ENCODE measurements around the gene MRTFA. TPM values are rescaled to one million over a fixed set of nuclear protein-coding genes. Genes with fewer than 3 reads are reported as not detected.
"Not testable (repeated sequence)": the region's sequence is repeated elsewhere in the genome, so short reads cannot be mapped to it uniquely, and the experiment has no call there.

Gene MRTFA
- polyA plus RNA-seq, 3 donors from 2014 or later: 5.0 to 23.5 (median 7.3) TPM

DNA sequence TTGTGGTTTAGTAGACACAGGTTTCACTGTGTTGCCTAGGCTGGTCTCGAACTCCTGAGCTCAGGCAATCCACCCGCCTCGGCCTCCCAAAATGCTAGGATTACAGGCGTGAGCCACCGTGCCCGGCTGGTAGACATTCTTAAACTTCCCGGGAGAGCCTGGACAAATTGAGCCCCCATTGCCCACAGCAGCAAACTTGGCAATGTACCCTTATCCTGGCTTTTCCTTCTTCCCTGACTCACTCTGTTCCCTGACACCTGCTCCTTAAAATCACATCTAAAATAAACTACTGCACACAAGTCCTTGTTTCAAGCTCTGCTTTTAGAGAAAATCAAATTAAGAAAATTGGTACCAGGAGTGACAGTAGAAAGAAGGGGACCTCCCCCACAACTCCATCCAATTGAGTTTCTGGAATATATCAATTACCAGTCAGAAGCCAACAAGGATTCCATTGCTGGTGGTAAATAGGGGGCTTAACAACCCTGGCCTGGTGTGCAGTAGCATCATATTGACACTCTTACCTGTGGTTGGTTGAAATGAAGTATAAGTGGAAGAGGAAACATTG lies 35.4 kb upstream of the MRTFA start:
- Mint-ChIP-seq H3K27ac (no peak overlapping the region), H3K4me1 (no peaks in the 10 kb centered on the region), H3K36me3 (no peaks in the 10 kb centered on the region), H3K27me3 (ENCODE audit: low read depth in 3 of 3) (peaks cover 3 to 5% (median 4%) of the 10 kb centered on the region in 3 donors), H3K4me3 (no peak overlapping the region), H3K9me3 (no peaks in the 10 kb centered on the region)
- no peak for DNase-seq

DNA sequence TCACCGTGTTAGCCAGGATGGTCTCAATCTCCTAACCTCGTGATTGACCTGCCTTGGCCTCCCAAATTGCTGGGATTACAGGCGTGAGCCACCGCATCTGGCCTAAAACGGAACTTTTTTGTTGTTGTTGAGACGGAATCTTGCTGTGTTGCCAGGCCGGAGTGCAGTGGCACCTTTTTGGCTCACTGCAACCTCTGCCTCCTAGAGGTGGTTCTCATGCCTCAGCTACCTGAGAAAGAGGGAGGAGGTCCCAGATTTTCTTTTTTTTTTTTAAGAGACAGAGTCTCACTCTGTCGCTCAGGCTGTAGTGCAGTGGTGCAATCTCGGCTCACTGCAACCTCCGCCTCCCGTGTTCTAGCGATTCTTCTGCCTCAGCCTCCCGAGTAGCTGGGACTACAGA lies 34.9 kb upstream of the MRTFA start:
- Mint-ChIP-seq H3K27me3 (ENCODE audit: low read depth in 3 of 3) (peaks cover 3 to 5% (median 4%) of the 10 kb centered on the region in 3 donors), H3K4me1 (no peaks in the 10 kb centered on the region), H3K27ac (no peak overlapping the region), H3K4me3 (no peak overlapping the region), H3K9me3 (no peaks in the 10 kb centered on the region), H3K36me3 (no peaks in the 10 kb centered on the region)
- no peak for DNase-seq

DNA sequence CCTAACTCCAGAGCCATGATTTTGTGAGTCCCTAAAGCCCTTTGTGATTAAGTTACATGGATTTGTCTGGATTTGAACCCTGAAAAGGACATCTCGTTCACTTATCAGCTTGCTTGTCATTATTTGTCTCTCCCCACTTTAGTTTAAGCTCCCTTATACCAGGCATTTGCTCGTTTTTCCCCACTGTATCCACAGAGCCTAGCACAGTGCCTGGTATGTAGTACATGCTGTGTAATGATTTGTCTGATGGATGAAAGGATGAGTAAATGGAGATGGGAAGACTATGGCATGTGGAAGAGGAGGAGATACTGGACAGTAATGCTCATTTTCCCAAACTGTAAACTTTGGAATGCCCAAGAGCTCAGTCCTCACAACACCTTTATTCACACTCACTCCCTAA lies 33.5 kb upstream of the MRTFA start:
- DNase-seq: no peak
- H3K9me3 Mint-ChIP-seq: no peaks in the 10 kb centered on the region
- no peak overlapping the region for H3K4me3 Mint-ChIP-seq
- peaks cover 3 to 8% (median 5%) of the 10 kb centered on the region in 3 donors for H3K27me3 Mint-ChIP-seq (ENCODE audit: low read depth in 3 of 3)
- no peaks in the 10 kb centered on the region for H3K36me3 Mint-ChIP-seq
- H3K4me1 Mint-ChIP-seq: no peaks in the 10 kb centered on the region
- H3K27ac Mint-ChIP-seq: no peak overlapping the region

DNA sequence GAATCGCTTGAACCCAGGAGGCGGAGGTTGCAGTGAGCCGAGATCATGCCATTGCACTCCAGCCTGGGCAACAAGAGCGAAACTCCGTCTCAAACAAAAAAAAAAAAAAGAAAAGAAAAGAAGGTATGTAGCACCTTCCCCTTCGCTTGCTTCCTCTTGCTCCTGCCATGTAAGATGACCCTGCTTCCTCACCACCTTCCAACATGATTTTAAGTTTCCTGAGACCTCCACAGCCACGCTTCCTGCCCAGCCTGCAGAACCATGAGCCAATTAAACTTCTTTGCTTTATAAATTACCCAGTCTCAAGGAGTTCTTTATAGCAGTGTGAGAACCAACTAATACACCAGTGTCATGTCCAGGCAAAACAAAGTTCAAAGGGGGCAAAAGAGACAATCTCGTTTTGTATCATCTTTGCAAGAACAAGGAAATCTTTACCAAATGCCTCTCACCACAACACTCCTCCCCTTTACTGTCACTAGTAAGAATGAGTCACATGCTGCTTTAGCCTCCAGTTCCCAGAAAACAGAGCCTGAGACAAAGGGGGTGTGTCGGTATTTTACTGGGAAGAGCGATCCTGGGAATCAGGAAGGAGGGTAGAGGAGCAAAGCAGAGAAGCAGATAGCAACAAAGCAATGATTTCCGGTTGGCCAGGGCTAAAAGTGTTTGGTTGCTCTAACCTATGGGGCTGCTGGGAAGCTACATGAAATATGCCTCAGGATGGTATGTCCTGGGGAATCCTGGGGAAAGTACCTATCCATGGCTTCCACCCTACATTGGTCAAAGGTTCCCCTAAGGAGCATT lies 32.3 kb upstream of the MRTFA start:
- no peaks in the 10 kb centered on the region for H3K9me3 Mint-ChIP-seq
- H3K4me1 Mint-ChIP-seq: no peaks in the 10 kb centered on the region
- H3K27me3 Mint-ChIP-seq (ENCODE audit: low read depth in 3 of 3): peaks cover 6 to 8% (median 7%) of the 10 kb centered on the region in 3 donors
- no peak overlapping the region for H3K27ac Mint-ChIP-seq
- no peaks in the 10 kb centered on the region for H3K36me3 Mint-ChIP-seq
- H3K4me3 Mint-ChIP-seq: no peak overlapping the region
- DNase-seq: no peak

DNA sequence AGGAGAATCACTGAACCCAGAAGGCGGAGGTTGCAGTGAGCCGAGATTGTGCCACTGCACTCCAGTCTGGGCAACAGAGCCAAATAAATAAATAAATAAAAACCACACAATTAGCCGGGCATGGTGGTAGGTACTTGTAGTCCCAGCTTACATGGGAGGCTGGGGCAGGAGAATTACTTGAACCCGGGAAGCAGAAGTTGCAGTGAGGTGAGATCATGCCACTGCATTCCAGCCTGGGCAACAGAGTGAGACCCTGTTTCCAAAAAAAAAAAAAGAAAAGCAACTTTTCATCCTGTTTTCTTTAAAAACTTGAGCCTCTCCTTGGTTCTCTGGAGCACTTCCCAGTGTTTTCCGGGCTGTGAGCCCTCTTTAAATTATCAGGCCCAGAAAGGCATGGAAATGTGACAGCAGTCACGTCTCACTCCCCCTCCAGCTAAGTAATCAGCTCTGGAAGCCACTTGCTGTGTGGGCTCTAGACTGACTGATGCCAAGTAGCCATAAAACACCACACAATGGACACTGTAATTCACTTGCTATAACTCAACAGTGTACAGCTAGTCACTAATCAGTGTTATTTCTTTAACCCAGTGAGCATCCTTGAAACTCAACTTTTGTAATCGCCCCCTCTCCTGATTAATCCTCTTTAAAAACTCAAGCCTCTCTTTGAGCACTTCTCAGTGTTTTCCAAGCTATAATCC lies 29.8 kb upstream of the MRTFA start:
- H3K4me3 Mint-ChIP-seq: no peak overlapping the region
- no peaks in the 10 kb centered on the region for H3K36me3 Mint-ChIP-seq
- no peaks in the 10 kb centered on the region for H3K4me1 Mint-ChIP-seq
- no peak for DNase-seq
- no peaks in the 10 kb centered on the region for H3K9me3 Mint-ChIP-seq
- no peak overlapping the region for H3K27ac Mint-ChIP-seq
- peaks cover 6 to 8% (median 8%) of the 10 kb centered on the region in 3 donors for H3K27me3 Mint-ChIP-seq (ENCODE audit: low read depth in 3 of 3)

DNA sequence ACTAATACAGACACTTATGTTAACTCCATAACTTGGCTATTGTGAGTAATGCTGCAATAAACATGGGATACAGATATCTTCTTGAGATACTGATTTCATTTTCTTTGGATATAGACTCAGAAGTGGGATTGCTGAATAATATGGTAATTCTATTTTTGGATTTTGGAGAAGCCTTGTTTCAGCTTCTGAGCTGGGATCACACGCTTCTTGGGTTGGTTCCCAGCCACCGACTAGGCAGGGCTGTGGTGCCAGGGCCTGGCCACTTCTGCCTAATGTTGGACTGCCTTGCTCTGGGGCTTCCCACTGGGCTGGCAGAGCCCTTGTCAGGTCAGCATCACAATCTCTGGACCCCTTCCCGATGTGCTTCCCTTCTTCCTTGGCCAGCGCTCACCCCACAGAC lies 28.8 kb upstream of the MRTFA start:
- peaks cover 8 to 9% (median 8%) of the 10 kb centered on the region in 3 donors for H3K27me3 Mint-ChIP-seq (ENCODE audit: low read depth in 3 of 3)
- no peak overlapping the region for H3K4me3 Mint-ChIP-seq
- no peak for DNase-seq
- no peaks in the 10 kb centered on the region for H3K4me1 Mint-ChIP-seq
- no peaks in the 10 kb centered on the region for H3K36me3 Mint-ChIP-seq
- no peak overlapping the region for H3K27ac Mint-ChIP-seq
- no peaks in the 10 kb centered on the region for H3K9me3 Mint-ChIP-seq

DNA sequence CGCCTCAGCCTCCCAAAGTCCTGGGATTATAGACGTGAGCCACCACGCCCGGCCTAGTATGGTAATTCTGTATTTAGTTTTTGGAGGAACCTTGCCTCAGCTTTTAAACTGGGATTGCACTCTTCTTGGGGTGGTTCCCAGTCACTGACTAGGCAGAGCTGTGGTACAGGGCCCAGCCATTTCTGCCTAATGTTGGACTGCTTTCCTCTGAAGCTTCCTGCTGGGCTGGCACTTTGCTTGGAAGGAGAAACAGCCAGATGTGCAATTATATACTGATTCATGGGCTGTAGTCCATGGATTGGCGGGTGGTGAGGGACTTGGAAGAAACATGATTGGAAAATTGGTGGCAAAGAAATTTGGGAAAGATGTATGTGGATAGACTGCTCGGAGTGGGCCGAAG lies 25.2 kb upstream of the MRTFA start:
- Mint-ChIP-seq H3K36me3 (no peaks in the 10 kb centered on the region), H3K9me3 (no peaks in the 10 kb centered on the region), H3K4me3 (no peak overlapping the region), H3K27me3 (ENCODE audit: low read depth in 3 of 3) (peaks cover 4 to 8% (median 7%) of the 10 kb centered on the region in 3 donors), H3K27ac (no peak overlapping the region), H3K4me1 (no peaks in the 10 kb centered on the region)
- DNase-seq: no peak

DNA sequence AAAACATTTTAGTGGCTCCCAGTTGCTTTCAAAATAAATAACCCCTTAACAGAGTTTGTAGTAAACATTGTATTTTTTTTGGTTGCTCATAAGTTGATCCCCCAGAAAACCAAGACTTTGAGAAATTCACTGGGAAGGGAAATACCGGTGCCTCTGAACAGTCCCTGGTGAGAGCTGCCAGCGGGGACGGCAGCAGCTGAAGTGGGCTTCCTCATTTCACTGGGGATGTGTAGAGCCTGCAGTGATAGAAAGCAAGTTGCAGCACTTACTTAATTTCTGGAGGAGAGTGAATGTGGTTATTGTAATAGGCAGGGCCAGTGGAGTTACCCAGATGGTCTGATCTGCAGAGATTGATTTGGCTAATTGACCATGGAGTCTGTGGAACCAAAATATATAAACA lies 24.2 kb upstream of the MRTFA start:
- no peaks in the 10 kb centered on the region for H3K4me1 Mint-ChIP-seq
- no peaks in the 10 kb centered on the region for H3K9me3 Mint-ChIP-seq
- H3K27ac Mint-ChIP-seq: no peak overlapping the region
- peaks cover 4 to 8% (median 7%) of the 10 kb centered on the region in 3 donors for H3K27me3 Mint-ChIP-seq (ENCODE audit: low read depth in 3 of 3)
- H3K4me3 Mint-ChIP-seq: no peak overlapping the region
- DNase-seq: no peak
- no peaks in the 10 kb centered on the region for H3K36me3 Mint-ChIP-seq

DNA sequence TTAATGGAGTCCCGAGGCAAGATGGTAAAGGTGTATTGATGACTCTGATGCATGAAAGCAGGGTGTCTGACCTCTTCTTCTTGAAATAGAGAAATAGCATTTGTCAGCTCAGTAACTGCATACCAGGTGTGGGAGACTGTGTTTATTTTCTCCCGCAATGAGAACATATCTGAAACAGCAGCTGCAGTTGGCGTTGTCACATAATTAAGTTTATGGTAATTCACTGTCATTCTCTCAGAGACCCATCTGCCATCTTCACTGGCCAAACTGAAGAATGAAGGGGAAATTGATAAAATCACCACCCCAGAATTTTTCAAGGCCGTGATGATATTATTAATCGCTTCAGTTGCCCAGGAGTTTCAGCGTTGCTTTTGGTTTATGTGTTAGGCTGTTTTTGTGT lies 22.6 kb upstream of the MRTFA start:
- Mint-ChIP-seq H3K27ac (no peak overlapping the region), H3K36me3 (no peaks in the 10 kb centered on the region), H3K9me3 (no peaks in the 10 kb centered on the region), H3K4me1 (no peaks in the 10 kb centered on the region), H3K27me3 (ENCODE audit: low read depth in 3 of 3) (peaks cover 4 to 5% (median 4%) of the 10 kb centered on the region in 3 donors), H3K4me3 (no peak overlapping the region)
- no peak for DNase-seq

DNA sequence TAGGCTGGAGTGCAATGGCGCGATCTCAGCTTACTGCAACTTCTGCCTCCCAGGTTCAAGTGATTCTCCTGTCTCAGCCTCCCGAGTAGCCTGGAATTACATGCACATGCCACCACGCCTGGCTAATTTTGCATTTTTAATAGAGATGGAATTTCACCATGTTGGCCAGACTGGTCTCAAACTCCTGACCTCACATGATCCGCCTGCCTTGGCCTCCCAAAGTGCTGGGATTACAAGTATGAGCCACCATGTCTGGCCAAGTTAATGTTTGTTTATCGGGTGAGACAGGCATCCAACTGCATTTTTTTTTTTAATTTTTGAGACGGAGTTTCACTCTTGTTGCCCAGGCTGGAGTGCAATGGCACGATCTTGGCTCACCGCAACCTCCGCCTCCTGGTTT lies 20.1 kb upstream of the MRTFA start:
- not testable (repeated sequence) for H3K4me3 Mint-ChIP-seq; H3K27me3 Mint-ChIP-seq (ENCODE audit: low read depth in 3 of 3); DNase-seq; H3K4me1 Mint-ChIP-seq; H3K27ac Mint-ChIP-seq; H3K36me3 Mint-ChIP-seq; H3K9me3 Mint-ChIP-seq

DNA sequence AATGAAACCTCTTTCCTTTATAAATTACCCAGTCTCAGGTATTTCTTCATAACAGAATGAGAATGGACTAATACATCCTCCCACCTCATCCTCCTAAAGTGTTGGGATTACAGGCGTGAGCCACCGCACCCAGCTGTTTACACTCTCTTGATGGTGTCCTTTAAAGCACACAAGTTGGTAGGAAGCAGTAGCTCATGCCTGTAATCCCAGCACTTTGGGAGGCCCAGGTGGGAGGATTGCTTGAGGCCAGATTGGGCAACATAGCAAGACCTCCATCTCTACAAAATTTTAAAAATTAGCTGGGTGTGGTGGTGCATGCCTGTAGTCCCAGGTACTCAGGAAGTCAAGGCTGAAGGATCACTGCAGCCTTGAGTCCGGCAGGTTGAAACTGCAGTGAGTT lies 19.4 kb upstream of the MRTFA start:
- H3K27me3 Mint-ChIP-seq (ENCODE audit: low read depth in 3 of 3); H3K27ac Mint-ChIP-seq: not testable (repeated sequence)

DNA sequence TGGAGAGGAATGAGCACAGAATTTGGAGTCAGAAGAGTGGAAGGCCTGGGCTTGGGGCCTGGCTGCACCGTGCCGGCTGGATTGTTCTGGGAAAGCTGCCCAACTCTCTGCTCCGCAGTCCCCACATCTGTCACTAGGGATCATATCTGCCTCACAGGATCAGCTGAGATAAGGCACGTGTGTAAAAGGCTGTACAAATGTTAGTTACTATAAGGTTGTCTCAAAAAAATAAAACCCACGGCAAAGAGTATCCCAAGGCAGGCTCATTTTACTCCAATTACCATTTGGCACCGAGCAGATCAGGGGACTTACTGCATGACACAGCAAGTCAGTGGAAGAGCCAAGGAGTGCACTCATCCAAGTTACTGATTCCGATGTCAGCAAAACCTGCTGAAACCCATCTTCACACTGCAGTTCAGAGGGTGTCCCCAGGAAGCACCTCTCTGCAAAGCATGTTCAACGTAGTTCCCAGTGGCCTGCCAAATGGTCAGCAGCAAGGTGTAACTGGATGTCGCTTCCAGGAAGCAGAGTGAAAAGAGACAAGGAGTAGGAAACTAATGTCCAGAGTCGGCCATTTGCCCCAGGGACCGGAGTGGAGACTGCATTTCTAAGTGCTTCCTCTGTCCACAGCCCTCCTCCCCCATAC lies 18.1 kb upstream of the MRTFA start:
- H3K27ac Mint-ChIP-seq: no peak overlapping the region

More for the DNA sequence above, 19.4 kb upstream of the MRTFA start:
- H3K4me1 Mint-ChIP-seq, H3K36me3 Mint-ChIP-seq, H3K4me3 Mint-ChIP-seq, DNase-seq, H3K9me3 Mint-ChIP-seq: not testable (repeated sequence)

DNA sequence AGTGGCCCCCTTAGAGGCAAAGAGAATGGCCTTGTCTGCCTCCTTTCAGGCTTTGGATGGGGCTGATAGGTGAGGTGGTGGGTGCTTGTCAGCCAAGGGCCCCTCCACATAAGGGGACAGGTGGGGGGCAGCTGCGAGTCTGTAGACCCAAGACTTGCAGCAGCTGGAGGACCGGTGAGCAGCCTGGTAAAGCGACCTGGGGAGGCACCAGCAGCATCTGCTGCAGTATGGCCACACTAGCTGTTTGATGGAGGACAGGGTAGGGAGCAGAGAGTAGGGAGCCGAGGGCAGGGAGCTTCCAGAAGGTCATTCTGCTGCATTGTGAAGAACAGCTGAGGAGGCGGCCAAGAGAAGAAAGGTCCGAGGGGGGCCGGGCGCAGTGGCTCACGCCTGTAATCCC lies 16.8 kb upstream of the MRTFA start:
- Mint-ChIP-seq H3K27ac (peak overlapping the region in 1 of 6 donors; percentile 40), H3K9me3 (no peaks in the 10 kb centered on the region), H3K4me1 (no peaks in the 10 kb centered on the region), H3K4me3 (no peak overlapping the region), H3K27me3 (ENCODE audit: low read depth in 3 of 3) (peaks cover 0 to 4% (median 3%) of the 10 kb centered on the region in 3 donors), H3K36me3 (no peaks in the 10 kb centered on the region)
- DNase-seq: no peak

More for the DNA sequence above, 18.1 kb upstream of the MRTFA start:
- Mint-ChIP-seq H3K36me3 (no peaks in the 10 kb centered on the region), H3K27me3 (ENCODE audit: low read depth in 3 of 3) (peaks cover 2 to 5% (median 4%) of the 10 kb centered on the region in 3 donors), H3K4me3 (no peak overlapping the region), H3K4me1 (no peaks in the 10 kb centered on the region), H3K9me3 (no peaks in the 10 kb centered on the region)
- DNase-seq: no peak
